ENCODE results near the gene PITPNB. TPM values are rescaled to one million over a fixed set of nuclear protein-coding genes. Genes with fewer than 3 reads are reported as not detected.

PITPNB gene
- total and polyA plus RNA-seq, 2 of the 13 experiments (the other 11 are each of a cell fraction or from before 2014, with no cell fraction given), result 17.0 to 30.1 TPM

- in situ Hi-C loops (cut with HindIII; ENCODE audit: extremely low pct_ligation_motif_present, low pct_unique_long_range_greater_than_20kb), result loop anchor here (25.0 kb wide), 1 partner anchor 1053 kb away; no protein-coding TSS in a partner anchor
Measured at GRCh38 chr22:27814993-27815392, 104.1 kb downstream of the PITPNB start.

GRCh38 chr22:27811778-27812177, 107.3 kb downstream of the PITPNB start:
- BruUV-seq (replicated peaks), result no TSS peak
- no peak for FAIRE-seq
- Histone ChIP-seq H3K4me2 (ENCODE audit: low read depth, low read length) (no peak overlapping the region), H3K9me3 (ENCODE audit: low read length) (no peaks in the 10 kb centered on the region), H3K4me1 (ENCODE audit: insufficient read depth, low read length) (peaks cover 12% of the 10 kb centered on the region), H3K79me2 (ENCODE audit: insufficient read depth, low read length) (no peaks in the 10 kb centered on the region), H3K36me3 (replicated peaks in 1 of 2; ENCODE audit: control insufficient read depth in 1 of 2, insufficient read depth in 2 of 2, low read length in 2 of 2) (no peaks in the 10 kb centered on the region), H3K9ac (ENCODE audit: insufficient read depth, low read depth, low read length) (no peak overlapping the region), H3K27ac (ENCODE audit: extremely low read length, insufficient read depth, low read length) (no peak overlapping the region), H3K27me3 (ENCODE audit: control insufficient read depth in 1 of 2, insufficient read depth in 2 of 2, low read length in 2 of 2) (peaks cover 2 to 49% of the 10 kb centered on the region in 2 experiments; a peak in 4 of 5 replicates), H4K20me1 (ENCODE audit: insufficient read depth, low read length) (no peaks in the 10 kb centered on the region), H3K4me3 (replicated peaks in 1 of 3; ENCODE audit: insufficient read depth in 1 of 3, low read depth in 2 of 3, low read length in 3 of 3) (no peak overlapping the region), H2AFZ (ENCODE audit: low read length) (no peak overlapping the region)
- no peak for DNase-seq (ENCODE audit: low spot score)
- POLR2A ChIA-PET, result no interaction called here
- ATAC-seq, result no peak
- intact Hi-C loops (cut with micrococcal nuclease; ENCODE audit: unreplicated experiment) (no loop called here), in situ Hi-C loops (cut with HindIII; ENCODE audit: extremely low pct_ligation_motif_present, low pct_unique_long_range_greater_than_20kb) (loop anchor here (25.0 kb wide), 1 partner anchor 1049 kb away; no protein-coding TSS in a partner anchor)
- TF ChIP-seq, protein P1, sequence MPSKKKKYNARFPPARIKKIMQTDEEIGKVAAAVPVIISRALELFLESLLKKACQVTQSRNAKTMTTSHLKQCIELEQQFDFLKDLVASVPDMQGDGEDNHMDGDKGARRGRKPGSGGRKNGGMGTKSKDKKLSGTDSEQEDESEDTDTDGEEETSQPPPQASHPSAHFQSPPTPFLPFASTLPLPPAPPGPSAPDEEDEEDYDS (CRISPR knock-in tag; IDR thresholded peaks at IDR 0.05), result no peak
- no peak for TF ChIP-seq ZNF484 (CRISPR knock-in tag; IDR thresholded peaks at IDR 0.05; ENCODE audit: borderline replicate concordance, low read depth)
- no peak for TF ChIP-seq CAMTA2 (CRISPR knock-in tag; IDR thresholded peaks at IDR 0.05; ENCODE audit: borderline replicate concordance)
- no peak for TF ChIP-seq SMYD3 (CRISPR knock-in tag; IDR thresholded peaks at IDR 0.05)
- TF ChIP-seq ZNF766 (CRISPR knock-in tag; IDR thresholded peaks at IDR 0.05; ENCODE audit: borderline replicate concordance), result no peak
- no peak for TF ChIP-seq ZNF280B (CRISPR knock-in tag; IDR thresholded peaks at IDR 0.05; ENCODE audit: borderline replicate concordance)
- no peak for TF ChIP-seq CCAR2 (optimal IDR thresholded peaks at IDR 0.05; ENCODE audit: low read depth, low read length)
- TF ChIP-seq IKZF4 (CRISPR knock-in tag; IDR thresholded peaks at IDR 0.05; ENCODE audit: borderline replicate concordance, low read depth, not compliant biosample characterization), result no peak
- no peak for TF ChIP-seq ZNF607 (CRISPR knock-in tag; IDR thresholded peaks at IDR 0.05; ENCODE audit: borderline replicate concordance)
- no peak for TF ChIP-seq ZSCAN21 (CRISPR knock-in tag; IDR thresholded peaks at IDR 0.05; ENCODE audit: borderline replicate concordance)
- 32% methylated on average over 3 of the region's 3 CpGs for WGBS (ENCODE audit: low lambda C conversion rate)
- CTCF ChIA-PET (ENCODE audit: low intra/inter-chr PET ratio, low total read pairs), result no interaction called here

More at GRCh38 chr22:27814993-27815392, 104.1 kb downstream of the PITPNB start:
- TF ChIP-seq MIER3 (CRISPR knock-in tag; IDR thresholded peaks at IDR 0.05; ENCODE audit: borderline replicate concordance) (no peak), HNRNPLL (IDR thresholded peaks at IDR 0.05; ENCODE audit: low read depth, low read length, poor library complexity, severe bottlenecking) (no peak), ZNF629 (CRISPR knock-in tag; conservative IDR thresholded peaks at IDR 0.05) (peak; percentile 88), ZMAT5 (CRISPR knock-in tag; IDR thresholded peaks at IDR 0.05; ENCODE audit: borderline replicate concordance, low read depth) (no peak), ZMYM3 (CRISPR knock-in tag; IDR thresholded peaks at IDR 0.05) (0 out of 2 replicates have a peak, but pooled peaks have one; percentile 27), ZKSCAN1 (IDR thresholded peaks at IDR 0.05; ENCODE audit: low read length) (peak; percentile 82)
- Histone ChIP-seq H3K27ac (ENCODE audit: extremely low read length, insufficient read depth, low read length) (no peak overlapping the region), H3K4me3 (replicated peaks in 1 of 3; ENCODE audit: insufficient read depth in 1 of 3, low read depth in 2 of 3, low read length in 3 of 3) (no peak overlapping the region), H2AFZ (ENCODE audit: low read length) (no peak overlapping the region), H3K4me1 (ENCODE audit: insufficient read depth, low read length) (peaks cover 12% of the 10 kb centered on the region), H3K36me3 (replicated peaks in 1 of 2; ENCODE audit: control insufficient read depth in 1 of 2, insufficient read depth in 2 of 2, low read length in 2 of 2) (no peaks in the 10 kb centered on the region), H3K9ac (ENCODE audit: insufficient read depth, low read depth, low read length) (no peak overlapping the region), H3K4me2 (ENCODE audit: low read depth, low read length) (no peak overlapping the region), H3K27me3 (ENCODE audit: control insufficient read depth in 1 of 2, insufficient read depth in 2 of 2, low read length in 2 of 2) (peaks cover 2 to 20% of the 10 kb centered on the region in 2 experiments; a peak in 3 of 5 replicates), H4K20me1 (ENCODE audit: insufficient read depth, low read length) (no peaks in the 10 kb centered on the region), H3K79me2 (ENCODE audit: insufficient read depth, low read length) (no peaks in the 10 kb centered on the region), H3K9me3 (ENCODE audit: low read length) (no peaks in the 10 kb centered on the region)
- intact Hi-C loops (cut with micrococcal nuclease; ENCODE audit: unreplicated experiment), result no loop called here
- WGBS (ENCODE audit: low lambda C conversion rate), result 42% methylated on average over 6 of the region's 6 CpGs
- ChIA-PET CTCF (ENCODE audit: low intra/inter-chr PET ratio, low total read pairs) (no interaction called here), POLR2A (no interaction called here)
- no peak for ATAC-seq
- no peak for FAIRE-seq
- DNase-seq (ENCODE audit: low spot score), result no peak
- no TSS peak for BruUV-seq (replicated peaks)
